Smooth muscle cell of the coronary artery (primary cell): ENCODE measurements around the gene CCDC86. TPM values are rescaled to one million over a fixed set of nuclear protein-coding genes. Genes with fewer than 3 reads are reported as not detected.

Experiments used
- total RNA-seq: library from RNA; depleted of rRNA; stranded (reverse); fragments of >200 nt; gene quantifications from 2 replicates; pipeline ENCODE4 v1.2.3, GENCODE V29; 2014; ENCODE audit warnings: low replicate concordance

Gene CCDC86
- 0.82 and 7.4 TPM in 2 replicates for total RNA-seq

GRCh38 chr11:60841797-60842667 lies at the start of gene CCDC86:
Gene CCDC86 (plus strand): TSS chr11:60842113. CDS start chr11:60842125, 12 bp downstream.

GRCh38 chr11:60855726-60856633 lies 14.1 kb downstream of the CCDC86 start, which contains the start of gene PTGDR2:
Gene PTGDR2 (minus strand): TSS chr11:60855950. CDS start chr11:60853722, 2,228 bp downstream.

GRCh38 chr11:60866911-60867870 lies 25.3 kb downstream of the CCDC86 start, which contains the start of gene ZP1:
Gene ZP1 (plus strand): TSS chr11:60867542. CDS start chr11:60867562, 20 bp downstream.

Other genes with a start within 250 kb of the CCDC86 start
- not detected in 2 replicates for gene MS4A8, start 142.5 kb upstream of the CCDC86 start, total RNA-seq
- gene MS4A18, start 117.4 kb upstream of the CCDC86 start, total RNA-seq: not detected in 2 replicates
- gene MS4A15, start 85.2 kb upstream of the CCDC86 start, total RNA-seq: not detected in 2 replicates
- not detected in 2 replicates for gene MS4A10, start 56.8 kb upstream of the CCDC86 start, total RNA-seq
- 0.12 TPM in 1 of 2 replicates, not detected in the other for gene PTGDR2, start 13.8 kb downstream of the CCDC86 start, total RNA-seq
- 0.12 TPM in 1 of 2 replicates, not detected in the other for gene ZP1, start 25.4 kb downstream of the CCDC86 start, total RNA-seq
- 28.4 and 36.8 TPM in 2 replicates for gene PRPF19, start 64.5 kb downstream of the CCDC86 start, total RNA-seq
- gene TMEM109, start 72.0 kb downstream of the CCDC86 start, total RNA-seq: 20.7 and 25.2 TPM in 2 replicates
- 7.5 and 44.6 TPM in 2 replicates for gene TMEM132A, start 82.3 kb downstream of the CCDC86 start, total RNA-seq
- 8.8 and 34.5 TPM in 2 replicates for gene SLC15A3, start 110.1 kb downstream of the CCDC86 start, total RNA-seq
- gene CD6, start 129.6 kb downstream of the CCDC86 start, total RNA-seq: not detected in 2 replicates